ENCODE data around the gene CNGA4.
A peak's percentile ranks its signal among the peaks of the same experiment; 100 is the strongest.
"Not testable (repeated sequence)": the region's sequence is repeated elsewhere in the genome, so short reads cannot be mapped to it uniquely, and the experiment has no call there.

Gene CNGA4

DNA sequence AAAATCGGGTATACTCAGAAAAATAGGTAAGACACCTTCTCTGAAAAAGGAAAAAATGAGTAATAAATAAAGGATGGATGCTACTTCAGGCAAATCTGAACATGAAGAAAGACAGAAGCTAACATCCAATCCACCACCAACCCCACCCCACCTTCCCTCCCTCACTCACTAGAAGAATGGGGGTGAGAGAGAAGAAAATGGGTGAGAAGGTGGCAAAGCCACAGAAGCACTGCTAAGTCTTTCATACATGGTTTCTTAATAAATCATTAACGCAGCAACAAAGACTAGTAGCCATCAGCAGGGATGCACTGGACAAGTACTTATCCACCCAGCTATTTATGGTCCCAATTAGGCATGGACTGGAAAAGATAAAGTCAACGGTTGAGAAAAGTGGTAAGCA lies 10.4 kb upstream of the CNGA4 start:
- DNase-seq: no peak

GRCh38 chr11:6229911-6230310 lies 9.0 kb upstream of the CNGA4 start:
- DNase-seq: no peak

- no peak for DNase-seq
Observed at GRCh38 chr11:6232899-6233298, 6.0 kb upstream of the CNGA4 start.

DNA sequence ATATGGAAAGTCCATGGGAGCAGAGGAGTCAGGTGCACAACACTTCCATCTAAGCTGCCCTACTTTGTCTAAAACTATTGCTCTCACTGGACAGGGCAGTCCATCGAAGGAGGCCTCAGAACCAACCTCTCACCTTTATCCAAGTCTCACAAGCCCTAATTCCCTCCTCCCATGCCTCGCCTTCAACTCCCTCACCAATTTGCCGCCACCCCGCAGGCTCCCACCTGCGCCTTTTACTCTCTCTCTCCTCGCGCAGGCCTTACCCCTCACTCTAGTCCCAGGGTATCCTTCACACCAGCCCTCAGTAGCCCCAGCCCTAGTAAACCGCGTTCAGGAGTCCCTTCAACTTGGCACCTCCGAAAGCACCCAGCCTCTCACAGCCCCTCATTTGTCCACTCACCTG lies 4.9 kb upstream of the CNGA4 start:
- no peak for DNase-seq

DNA sequence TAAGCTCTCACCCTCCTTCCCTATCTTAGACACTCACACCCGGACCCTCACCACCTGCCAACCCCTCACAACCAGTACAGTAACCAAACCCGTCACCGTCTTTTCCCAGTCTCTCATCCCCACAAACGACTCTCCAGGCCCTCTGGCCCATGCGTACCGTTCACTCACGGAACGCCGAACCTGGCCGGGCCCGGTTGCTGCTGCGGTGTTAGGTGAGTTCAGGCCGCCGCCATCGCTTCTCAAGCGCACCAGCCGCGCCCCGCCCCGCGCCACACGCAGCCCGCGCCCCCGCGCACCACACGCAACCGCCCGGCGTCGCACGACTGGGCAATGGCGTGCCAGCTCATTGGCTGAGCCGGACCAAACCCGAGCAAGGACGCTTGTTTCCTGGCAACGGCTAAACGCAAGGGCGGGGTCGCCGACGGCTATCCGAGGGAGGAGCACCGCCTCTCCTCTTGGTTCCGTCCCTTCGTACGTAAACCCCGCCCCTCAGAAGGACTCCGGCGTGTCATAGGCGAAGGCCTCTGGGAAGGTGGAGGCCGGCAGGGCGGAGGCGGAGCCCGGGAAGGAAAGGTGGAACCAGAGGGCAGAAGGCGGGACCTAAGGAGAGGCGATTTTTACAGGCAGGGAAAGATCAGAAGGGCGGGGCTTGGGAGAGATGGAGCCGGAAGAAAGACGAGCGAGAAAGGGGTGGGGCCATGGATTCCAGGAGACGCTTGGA lies 4.3 kb upstream of the CNGA4 start, which contains the start of gene FHIP1B:
TSS of gene FHIP1B (minus strand) at position 250 of the 721 bp plus-strand sequence. CDS start 10,120 bp downstream, outside the sequence.
- DNase-seq: peak; percentile 99

- no peak for DNase-seq
Observed at GRCh38 chr11:6237266-6237665, 1.6 kb upstream of the CNGA4 start.

DNA sequence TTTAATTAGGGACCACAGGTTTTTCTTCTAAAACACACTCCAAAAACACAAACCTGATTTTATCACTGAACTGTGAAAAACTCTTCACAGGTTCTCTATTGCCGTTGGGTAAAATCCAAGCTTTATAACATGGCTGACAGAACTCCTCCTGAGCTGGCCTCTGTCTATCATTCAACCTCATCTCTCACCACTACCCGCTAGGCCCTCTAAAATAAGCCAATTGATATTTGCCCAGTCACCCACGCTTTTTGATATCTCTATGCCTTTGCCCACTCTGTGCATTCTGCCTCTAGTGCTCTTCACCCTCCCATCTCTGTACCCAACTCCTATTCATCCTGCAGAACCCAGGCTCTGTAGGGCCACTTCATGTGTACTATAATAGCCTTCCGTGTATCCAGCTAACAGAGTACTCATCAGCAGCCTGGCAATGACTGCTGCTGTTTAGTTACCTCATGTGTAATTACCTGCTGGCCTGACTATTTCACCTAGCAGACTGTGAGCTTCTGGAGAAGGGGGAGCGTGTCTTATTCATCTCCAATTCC lies 1.1 kb upstream of the CNGA4 start:
- no peak for DNase-seq

GRCh38 chr11:6240139-6240538 lies 1.2 kb downstream of the CNGA4 start:
- no peak for DNase-seq

GRCh38 chr11:6240781-6241180 lies 1.9 kb downstream of the CNGA4 start:
- DNase-seq: no peak

DNA sequence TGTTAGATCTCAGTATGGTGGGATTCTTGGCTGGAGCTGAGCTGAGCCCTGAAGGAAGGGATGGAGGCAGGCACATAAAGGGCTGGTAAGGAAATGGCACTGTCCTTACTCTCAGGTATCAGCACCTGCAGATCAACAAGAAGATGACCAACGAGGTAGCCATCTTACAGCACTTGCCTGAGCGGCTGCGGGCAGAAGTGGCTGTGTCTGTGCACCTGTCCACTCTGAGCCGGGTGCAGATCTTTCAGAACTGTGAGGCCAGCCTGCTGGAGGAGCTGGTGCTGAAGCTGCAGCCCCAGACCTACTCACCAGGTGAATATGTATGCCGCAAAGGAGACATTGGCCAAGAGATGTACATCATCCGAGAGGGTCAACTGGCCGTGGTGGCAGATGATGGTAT lies 2.4 kb downstream of the CNGA4 start:
- DNase-seq: no peak

DNA sequence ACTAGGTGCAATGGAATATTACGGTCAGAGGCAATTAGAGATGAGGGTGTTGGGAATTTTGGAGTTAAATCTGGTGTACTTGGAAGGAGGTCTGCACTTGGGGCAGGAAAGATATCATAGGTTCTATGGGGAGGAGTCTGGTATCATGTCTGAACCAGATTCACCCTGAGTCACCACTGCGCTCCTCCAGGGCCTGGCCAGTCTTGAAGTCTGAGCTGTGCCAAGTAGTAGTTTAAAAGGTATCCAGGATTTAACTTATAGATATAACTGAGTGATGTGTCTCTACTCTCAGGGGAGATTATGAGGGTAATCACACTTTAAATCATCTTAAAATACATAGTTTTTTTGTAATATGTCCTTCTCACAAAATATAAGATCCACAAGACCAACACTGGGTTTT lies 6.6 kb downstream of the CNGA4 start:
- DNase-seq: no peak

DNA sequence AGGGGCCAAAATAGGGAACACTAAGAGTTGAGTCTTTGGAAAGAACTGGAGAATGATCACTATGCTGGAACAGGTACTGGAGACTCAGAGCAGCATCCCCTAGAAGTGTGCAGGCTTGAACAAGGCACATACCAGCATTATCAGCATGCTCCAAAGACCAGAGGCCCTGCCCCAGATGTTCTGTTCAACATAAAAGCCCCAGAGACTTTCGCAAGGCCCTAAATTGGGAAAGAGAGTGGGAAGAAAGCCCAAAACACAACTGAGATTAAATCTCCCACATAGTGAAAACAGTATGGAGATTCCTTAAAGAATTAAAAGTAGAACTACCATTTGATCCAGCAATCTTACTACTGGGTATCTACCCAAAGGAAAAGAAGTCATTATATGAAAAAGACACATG lies 9.4 kb downstream of the CNGA4 start:
- no peak for DNase-seq

DNA sequence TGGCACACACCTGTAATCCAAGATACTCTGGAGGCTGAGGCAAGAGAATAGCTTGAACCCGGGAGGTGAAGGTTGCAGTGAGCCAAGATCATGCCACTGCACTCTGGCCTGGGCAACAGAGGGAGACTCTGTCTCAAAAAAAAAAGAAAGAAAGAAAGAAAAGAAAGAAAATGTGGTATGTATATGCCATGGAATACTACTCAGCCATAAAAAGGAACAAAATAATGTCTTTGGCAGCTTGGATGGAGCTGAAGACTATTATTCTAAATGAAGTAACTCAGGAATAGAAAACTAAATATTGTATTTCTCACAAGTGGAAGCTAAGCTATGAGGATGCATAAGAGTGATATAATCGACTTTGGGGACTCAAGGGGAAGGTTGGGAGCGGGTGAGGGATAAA lies 10.0 kb downstream of the CNGA4 start:
- DNase-seq: not testable (repeated sequence)

- no peak for DNase-seq
Observed at GRCh38 chr11:6249770-6250555, 11.1 kb downstream of the CNGA4 start.

GRCh38 chr11:6251120-6251733 lies 12.3 kb downstream of the CNGA4 start:
- peak; percentile 46 for DNase-seq

- no peak for DNase-seq
Observed at GRCh38 chr11:6251990-6252473, 13.1 kb downstream of the CNGA4 start.

GRCh38 chr11:6253197-6253596 lies 14.3 kb downstream of the CNGA4 start:
- DNase-seq: no peak

DNA sequence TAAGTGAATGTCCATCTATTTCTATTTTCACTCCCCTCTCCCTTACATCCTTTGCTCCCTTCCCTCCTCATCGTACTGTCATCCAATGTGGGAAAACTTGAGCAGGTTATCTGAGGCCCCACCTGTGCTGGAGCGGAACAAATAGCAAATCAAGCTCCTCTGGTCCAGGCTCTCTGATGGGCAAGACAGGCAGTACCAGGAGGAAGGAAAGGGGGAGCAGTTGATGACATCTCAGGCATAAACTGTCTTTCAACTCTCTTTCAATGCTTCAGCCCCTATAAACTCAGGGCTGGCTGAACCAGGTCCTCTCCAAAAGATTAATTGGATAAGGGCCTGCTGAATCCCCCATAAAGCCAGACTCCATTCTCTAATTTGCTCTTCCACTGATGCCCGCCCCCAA lies 19.3 kb downstream of the CNGA4 start:
- DNase-seq: no peak

- DNase-seq: no peak
Observed at GRCh38 chr11:6258571-6259081, 19.7 kb downstream of the CNGA4 start.

DNA sequence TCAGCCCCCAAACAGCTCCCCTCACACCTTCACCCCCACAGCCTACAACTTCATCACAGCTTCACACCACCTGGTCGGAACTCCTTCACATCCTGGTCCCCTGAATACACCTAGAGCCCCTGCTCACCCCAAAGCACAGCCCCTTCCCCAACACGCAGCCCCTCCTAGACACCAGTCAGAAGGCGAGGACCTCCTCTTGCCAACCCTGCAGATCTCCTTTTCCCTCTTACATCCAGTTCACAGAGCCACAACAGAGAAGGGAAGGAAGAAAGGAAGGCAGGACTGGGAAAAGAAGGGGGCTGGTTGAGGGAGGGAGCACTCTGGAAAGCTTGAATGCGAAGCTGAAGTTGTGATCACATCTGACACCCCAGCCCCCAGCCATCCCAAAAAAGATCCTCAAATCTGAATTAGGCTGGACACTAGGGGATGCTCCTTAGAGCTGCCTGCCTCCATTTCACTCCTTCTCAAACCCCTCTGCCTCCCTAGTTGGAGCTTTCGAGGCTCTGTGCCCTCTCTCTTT lies 21.4 kb downstream of the CNGA4 start:
- DNase-seq: no peak

- DNase-seq: no peak
Observed at GRCh38 chr11:6263662-6264061, 24.8 kb downstream of the CNGA4 start.

DNA sequence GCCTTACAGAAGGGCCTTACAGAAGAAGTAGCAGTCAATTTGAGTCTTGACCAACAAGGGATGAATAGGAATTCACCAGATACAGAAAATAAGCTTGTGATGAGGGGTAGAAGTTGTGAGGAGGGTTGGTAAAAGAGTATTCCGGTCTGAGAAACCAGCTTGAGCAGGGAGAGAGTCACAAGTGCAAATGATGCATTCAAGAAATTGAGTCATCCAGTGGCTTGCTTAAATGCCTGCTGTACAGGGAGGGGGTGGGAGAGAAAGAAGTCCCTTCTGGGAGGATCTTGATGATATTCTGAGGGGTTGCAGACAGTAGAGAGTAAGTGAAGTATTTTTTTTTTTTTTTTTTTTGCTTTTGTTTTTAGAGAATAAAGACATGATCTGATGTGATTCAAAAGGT lies 29.9 kb downstream of the CNGA4 start:
- DNase-seq: no peak

DNA sequence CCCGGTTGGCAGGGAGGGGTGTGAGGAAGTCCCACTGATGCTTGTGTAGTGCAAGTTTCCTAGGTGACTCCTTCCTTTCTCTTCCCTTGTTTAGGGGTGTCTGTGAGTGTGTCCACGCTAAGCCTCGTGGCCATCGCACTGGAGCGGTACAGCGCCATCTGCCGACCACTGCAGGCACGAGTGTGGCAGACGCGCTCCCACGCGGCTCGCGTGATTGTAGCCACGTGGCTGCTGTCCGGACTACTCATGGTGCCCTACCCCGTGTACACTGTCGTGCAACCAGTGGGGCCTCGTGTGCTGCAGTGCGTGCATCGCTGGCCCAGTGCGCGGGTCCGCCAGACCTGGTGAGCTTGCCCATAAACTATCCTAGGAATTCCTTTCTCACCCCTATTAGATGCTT lies 31.1 kb downstream of the CNGA4 start:
- DNase-seq: no peak
